ENCODE measurements around the gene SNX7. TPM values are rescaled to one million over a fixed set of nuclear protein-coding genes. Genes with fewer than 3 reads are reported as not detected.

SNX7 gene
- total RNA-seq, 2 donors from 2014 or later: 45.0 to 48.5 TPM

GRCh38 chr1:98737835-98738234 lies 76.3 kb downstream of the SNX7 start:
- TF ChIP-seq CTCF (IDR thresholded peaks at IDR 0.05): no peak

GRCh38 chr1:98739762-98740161 lies 78.2 kb downstream of the SNX7 start:
- Histone ChIP-seq H3K9me3 (no peaks in the 10 kb centered on the region), H3K36me3 (no peaks in the 10 kb centered on the region), H3K27ac (no peak overlapping the region), H3K4me1 (no peaks in the 10 kb centered on the region), H3K4me3 (no peak overlapping the region), H3K27me3 (no peaks in the 10 kb centered on the region), H3K9ac (ENCODE audit: low read depth in 2 of 2, low read length in 2 of 2) (no peak overlapping the region)
- no peak for DNase-seq
- intact Hi-C loops (cut with DNase I): no loop called here
- TF ChIP-seq CTCF (IDR thresholded peaks at IDR 0.05): no peak

More at GRCh38 chr1:98737835-98738234, 76.3 kb downstream of the SNX7 start:
- intact Hi-C loops (cut with DNase I): no loop called here
- DNase-seq: no peak
- H3K27me3 ChIP-seq: no peaks in the 10 kb centered on the region
- H3K4me3 ChIP-seq: no peak overlapping the region
- H3K4me1 ChIP-seq: no peaks in the 10 kb centered on the region
- H3K9ac ChIP-seq (ENCODE audit: low read depth in 2 of 2, low read length in 2 of 2): no peak overlapping the region
- H3K9me3 ChIP-seq: no peaks in the 10 kb centered on the region
- H3K36me3 ChIP-seq: no peaks in the 10 kb centered on the region
- H3K27ac ChIP-seq: no peak overlapping the region

GRCh38 chr1:98741164-98741563 lies 79.6 kb downstream of the SNX7 start:
- Histone ChIP-seq H3K27ac (no peak overlapping the region), H3K27me3 (no peaks in the 10 kb centered on the region), H3K9ac (ENCODE audit: low read depth in 2 of 2, low read length in 2 of 2) (no peak overlapping the region), H3K9me3 (no peaks in the 10 kb centered on the region), H3K36me3 (no peaks in the 10 kb centered on the region), H3K4me1 (no peaks in the 10 kb centered on the region), H3K4me3 (no peak overlapping the region)
- no peak for DNase-seq
- no peak for TF ChIP-seq CTCF (IDR thresholded peaks at IDR 0.05)
- intact Hi-C loops (cut with DNase I): no loop called here

GRCh38 chr1:98749152-98749756 lies 87.7 kb downstream of the SNX7 start:
- H3K27me3 ChIP-seq: no peaks in the 10 kb centered on the region
- no peak for TF ChIP-seq CTCF (IDR thresholded peaks at IDR 0.05)
- DNase-seq: no peak
- no peaks in the 10 kb centered on the region for H3K36me3 ChIP-seq
- intact Hi-C loops (cut with DNase I): no loop called here
- no peaks in the 10 kb centered on the region for H3K4me1 ChIP-seq
- no peak overlapping the region for H3K9ac ChIP-seq (ENCODE audit: low read depth in 2 of 2, low read length in 2 of 2)
- H3K27ac ChIP-seq: no peak overlapping the region
- no peaks in the 10 kb centered on the region for H3K9me3 ChIP-seq
- H3K4me3 ChIP-seq: no peak overlapping the region

GRCh38 chr1:98754176-98754575 lies 92.7 kb downstream of the SNX7 start:
- H3K9me3 ChIP-seq: no peaks in the 10 kb centered on the region
- intact Hi-C loops (cut with DNase I): no loop called here
- TF ChIP-seq CTCF (IDR thresholded peaks at IDR 0.05): no peak
- no peaks in the 10 kb centered on the region for H3K4me1 ChIP-seq
- no peaks in the 10 kb centered on the region for H3K27me3 ChIP-seq
- H3K27ac ChIP-seq: no peak overlapping the region
- no peak for DNase-seq
- no peak overlapping the region for H3K4me3 ChIP-seq
- H3K36me3 ChIP-seq: no peaks in the 10 kb centered on the region
- H3K9ac ChIP-seq (ENCODE audit: low read depth in 2 of 2, low read length in 2 of 2): no peak overlapping the region
